Astrocyte of the cerebellum (primary cell): ENCODE measurements around the gene NFATC3.

Experiments used
- DNase-seq: peaks from one replicate; pipeline ENCODE4 v3.0.0-alpha.2; 2011; ENCODE audit warnings: low read depth
- H3K4me3 ChIP-seq: 2 replicates; pipeline ENCODE4 v1.5.1; 2011; ENCODE audit warnings: mild to moderate bottlenecking, low read depth, low read length, moderate library complexity
- in situ Hi-C: cut with HindIII; loops from 2 replicates; pipeline ENCODE4 v1.10.0; 2017; ENCODE audit warnings: low sequenced_read_pairs
- TF ChIP-seq, protein P1 (sequence below): IDR thresholded peaks from 2 replicates; pipeline ENCODE4 v1.5.1; 2012; ENCODE audit warnings: low read length, low read depth, moderate library complexity, mild to moderate bottlenecking; ENCODE audit errors: missing control alignments

The NFATC3 gene

DNA sequence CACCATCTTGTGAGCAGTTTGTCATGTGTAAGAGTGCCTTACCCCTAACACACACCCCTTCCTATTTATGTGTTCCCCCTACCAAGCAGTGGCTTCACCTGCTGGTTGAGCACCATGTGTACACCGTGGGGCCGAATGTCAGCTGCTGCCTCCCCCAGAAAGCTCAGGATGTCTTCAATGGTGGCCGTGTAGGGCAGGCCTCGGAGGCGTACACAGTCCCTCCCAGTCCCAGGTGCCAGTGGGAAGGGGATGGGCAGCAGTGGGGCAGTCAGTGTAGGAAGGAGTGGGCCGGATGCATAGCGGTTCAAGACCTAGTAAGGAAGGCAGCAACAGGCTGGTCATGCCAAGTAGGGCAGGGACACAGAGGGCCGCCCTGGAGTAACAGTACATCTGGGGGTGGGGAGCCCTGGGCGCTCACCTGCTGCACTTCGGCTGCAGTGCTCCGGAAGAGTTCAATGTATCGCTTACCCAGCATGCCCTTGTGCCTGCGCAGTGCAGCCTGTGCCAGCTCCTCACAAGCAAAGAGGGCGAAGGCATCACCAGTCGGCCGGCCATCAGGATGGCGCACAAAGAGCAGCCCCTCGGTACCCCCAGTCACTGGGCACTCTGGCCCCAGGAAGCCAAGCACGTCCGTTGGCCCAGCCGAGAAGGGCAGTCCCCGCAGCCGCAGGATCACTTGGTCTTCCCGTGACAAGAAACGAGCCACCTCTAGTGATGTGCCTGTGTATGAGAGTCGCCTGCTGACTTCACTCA lies 146.4 kb downstream of the NFATC3 start:
- TF ChIP-seq, protein P1, sequence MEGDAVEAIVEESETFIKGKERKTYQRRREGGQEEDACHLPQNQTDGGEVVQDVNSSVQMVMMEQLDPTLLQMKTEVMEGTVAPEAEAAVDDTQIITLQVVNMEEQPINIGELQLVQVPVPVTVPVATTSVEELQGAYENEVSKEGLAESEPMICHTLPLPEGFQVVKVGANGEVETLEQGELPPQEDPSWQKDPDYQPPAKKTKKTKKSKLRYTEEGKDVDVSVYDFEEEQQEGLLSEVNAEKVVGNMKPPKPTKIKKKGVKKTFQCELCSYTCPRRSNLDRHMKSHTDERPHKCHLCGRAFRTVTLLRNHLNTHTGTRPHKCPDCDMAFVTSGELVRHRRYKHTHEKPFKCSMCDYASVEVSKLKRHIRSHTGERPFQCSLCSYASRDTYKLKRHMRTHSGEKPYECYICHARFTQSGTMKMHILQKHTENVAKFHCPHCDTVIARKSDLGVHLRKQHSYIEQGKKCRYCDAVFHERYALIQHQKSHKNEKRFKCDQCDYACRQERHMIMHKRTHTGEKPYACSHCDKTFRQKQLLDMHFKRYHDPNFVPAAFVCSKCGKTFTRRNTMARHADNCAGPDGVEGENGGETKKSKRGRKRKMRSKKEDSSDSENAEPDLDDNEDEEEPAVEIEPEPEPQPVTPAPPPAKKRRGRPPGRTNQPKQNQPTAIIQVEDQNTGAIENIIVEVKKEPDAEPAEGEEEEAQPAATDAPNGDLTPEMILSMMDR, result no peak
- no peak overlapping the region for H3K4me3 ChIP-seq
- no peak for DNase-seq
- in situ Hi-C loops, result no loop called here

DNA sequence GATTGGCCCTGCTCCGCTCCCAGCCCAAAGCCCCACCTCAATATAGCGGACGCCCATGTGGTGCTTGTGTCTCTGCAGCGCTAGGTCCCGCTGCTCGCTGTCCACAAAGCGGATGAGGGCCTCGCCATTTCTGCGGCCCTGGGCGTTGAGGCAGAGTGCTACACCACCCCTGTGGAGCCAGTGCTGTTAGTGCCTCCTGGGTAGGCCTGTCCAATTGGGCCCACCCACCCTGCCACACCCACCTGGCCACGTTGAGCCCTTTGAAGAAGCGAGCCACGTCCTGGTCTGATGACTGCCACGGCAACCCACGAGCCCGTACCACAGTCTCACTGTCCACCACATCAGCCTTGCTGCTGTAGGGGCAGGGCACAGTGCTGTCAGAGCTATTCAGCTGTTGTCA lies 147.2 kb downstream of the NFATC3 start:
- TF ChIP-seq, protein P1, result no peak
- H3K4me3 ChIP-seq, result no peak overlapping the region
- in situ Hi-C loops, result no loop called here
- no peak for DNase-seq

DNA sequence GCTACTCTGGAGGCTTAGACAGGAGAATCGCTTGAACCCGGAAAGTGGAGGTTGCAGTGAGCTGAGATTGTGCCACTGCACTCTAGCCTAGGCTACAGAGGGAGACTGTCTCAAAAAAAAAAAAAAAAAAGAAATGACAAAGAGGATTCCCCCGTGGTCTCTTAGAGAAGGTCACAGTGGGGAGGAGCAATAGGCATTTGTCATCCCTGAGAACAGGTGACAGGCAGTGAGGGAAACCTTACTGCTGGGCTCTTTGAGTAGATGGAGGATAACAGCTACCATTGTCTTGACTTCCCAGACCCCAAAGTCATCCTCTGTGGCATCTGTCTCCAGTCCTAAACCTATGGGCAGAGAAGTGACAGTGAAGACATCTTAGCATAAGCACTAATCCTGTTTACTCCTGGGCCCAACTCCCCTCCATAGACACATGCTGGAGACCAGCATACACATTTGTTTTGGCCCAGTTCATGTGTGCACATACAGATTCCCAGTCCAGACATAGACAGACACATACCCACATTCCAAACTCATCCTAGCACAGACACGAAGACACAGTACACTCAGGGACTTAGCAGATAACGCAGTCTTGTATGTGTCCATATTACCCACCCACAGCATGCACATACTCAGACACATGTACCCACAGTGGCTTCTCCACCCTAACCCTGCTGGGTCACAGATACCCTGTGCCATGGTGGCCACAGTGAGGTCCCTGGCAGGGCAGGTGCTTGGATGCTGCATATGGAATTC lies 148.1 kb downstream of the NFATC3 start:
- TF ChIP-seq, protein P1, result no peak
- no peak overlapping the region for H3K4me3 ChIP-seq
- no peak for DNase-seq
- in situ Hi-C loops, result no loop called here

DNA sequence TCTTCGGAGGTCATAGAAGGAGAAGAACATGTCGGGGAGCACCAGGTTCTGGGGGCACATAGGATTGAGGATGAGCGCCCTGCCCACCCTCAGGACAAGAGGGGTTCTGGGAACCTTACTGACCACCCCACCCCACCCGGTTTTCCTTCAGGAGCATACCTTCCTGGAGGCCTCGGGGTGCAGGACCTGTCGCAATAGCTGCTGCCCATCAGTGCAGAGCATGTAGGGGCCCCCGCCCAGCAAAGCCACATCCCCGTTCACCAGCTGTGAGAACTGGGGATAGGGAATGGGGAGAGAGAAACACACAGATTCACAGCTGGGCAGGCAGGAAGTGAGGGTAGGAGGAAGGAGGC lies 148.6 kb downstream of the NFATC3 start:
- H3K4me3 ChIP-seq, result no peak overlapping the region
- DNase-seq, result no peak
- in situ Hi-C loops, result no loop called here
- TF ChIP-seq, protein P1, result no peak

DNA sequence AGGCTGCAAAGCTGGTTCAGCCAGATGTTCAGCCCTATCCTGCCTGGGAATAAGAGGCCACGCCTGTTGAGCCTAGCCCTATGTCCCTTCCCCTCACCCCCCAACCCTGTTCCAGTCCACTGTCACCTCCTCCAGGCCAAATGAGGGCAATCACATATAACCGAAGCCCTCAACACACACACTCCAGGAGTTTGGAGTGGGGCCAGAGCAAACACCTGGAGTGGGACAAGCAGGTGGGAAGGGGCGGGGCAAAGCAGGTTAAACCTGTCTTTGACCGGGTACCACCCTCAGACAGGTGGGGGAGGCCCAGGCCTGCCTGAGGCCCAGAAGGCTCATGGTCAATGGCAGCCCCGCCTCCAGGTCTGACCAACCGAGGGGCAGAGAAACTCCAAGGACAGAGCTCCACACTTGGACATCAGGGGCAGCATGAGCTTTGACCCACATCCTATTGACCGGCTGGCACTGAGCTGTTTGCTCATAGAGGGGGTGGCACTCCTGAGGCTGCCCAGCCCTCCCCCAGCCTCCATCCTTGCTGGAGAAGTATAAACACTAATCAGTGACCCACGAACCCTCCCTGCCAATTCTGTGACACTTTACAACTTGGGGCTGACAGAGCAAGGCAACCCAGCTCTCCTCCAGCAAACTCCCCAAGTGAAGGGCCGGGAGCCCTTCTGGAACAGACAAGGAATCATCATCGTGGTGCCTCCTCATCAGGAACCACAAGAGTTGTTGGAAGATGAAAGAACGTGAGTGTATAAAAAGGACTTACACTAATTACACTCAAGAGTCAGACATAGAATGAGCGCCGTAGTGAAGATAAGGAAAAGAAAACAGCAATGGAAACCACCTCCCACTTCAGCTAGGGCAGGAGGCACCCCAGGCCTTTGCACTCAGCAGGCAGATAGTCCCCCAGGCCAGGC lies 149.3 kb downstream of the NFATC3 start:
- in situ Hi-C loops, result no loop called here
- TF ChIP-seq, protein P1, result no peak
- no peak overlapping the region for H3K4me3 ChIP-seq
- DNase-seq, result no peak
